ENCODE measurements around the gene PGAM5.

DNA sequence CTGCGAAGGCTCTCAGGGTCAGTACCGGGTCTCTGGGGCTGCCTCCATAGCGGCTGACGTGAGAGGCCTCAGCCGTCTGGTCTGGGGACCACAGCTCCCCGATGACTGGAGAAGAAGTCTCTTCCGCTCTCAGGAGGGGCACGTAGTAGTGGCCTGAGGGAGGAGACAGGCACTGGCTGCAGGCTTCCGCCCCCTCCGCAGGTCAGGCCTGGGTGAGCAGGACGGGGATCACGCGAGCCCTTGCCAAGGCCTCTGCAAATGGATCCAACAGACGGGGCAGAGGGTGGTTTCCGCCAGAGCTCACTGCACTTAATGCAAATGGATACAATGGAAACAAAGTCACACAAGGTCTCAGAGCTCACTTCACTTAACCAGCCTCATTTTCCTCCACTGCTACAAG, 26.3 kb downstream of the PGAM5 start:
- TF ChIP-seq, protein P1, sequence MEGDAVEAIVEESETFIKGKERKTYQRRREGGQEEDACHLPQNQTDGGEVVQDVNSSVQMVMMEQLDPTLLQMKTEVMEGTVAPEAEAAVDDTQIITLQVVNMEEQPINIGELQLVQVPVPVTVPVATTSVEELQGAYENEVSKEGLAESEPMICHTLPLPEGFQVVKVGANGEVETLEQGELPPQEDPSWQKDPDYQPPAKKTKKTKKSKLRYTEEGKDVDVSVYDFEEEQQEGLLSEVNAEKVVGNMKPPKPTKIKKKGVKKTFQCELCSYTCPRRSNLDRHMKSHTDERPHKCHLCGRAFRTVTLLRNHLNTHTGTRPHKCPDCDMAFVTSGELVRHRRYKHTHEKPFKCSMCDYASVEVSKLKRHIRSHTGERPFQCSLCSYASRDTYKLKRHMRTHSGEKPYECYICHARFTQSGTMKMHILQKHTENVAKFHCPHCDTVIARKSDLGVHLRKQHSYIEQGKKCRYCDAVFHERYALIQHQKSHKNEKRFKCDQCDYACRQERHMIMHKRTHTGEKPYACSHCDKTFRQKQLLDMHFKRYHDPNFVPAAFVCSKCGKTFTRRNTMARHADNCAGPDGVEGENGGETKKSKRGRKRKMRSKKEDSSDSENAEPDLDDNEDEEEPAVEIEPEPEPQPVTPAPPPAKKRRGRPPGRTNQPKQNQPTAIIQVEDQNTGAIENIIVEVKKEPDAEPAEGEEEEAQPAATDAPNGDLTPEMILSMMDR (IDR thresholded peaks at IDR 0.05; ENCODE audit: low read depth, low read length, poor library complexity, severe bottlenecking), result no peak
- no peak for TF ChIP-seq EZH2phosphoT487 (IDR thresholded peaks at IDR 0.05; ENCODE audit: borderline replicate concordance, low read length)

Measured in DOHH2 (cell line).